Measurements from ENCODE around the gene GPC5.
"Not testable (repeated sequence)": the region's sequence is repeated elsewhere in the genome, so short reads cannot be mapped to it uniquely, and the experiment has no call there.

Gene GPC5

GRCh38 chr13:92752705-92753104 is 1354.3 kb downstream of the GPC5 start:
- DNase-seq (ENCODE audit: low read depth), result not testable (repeated sequence)

- DNase-seq (ENCODE audit: low read depth), result no peak
These were observed 1363.3 kb downstream of the GPC5 start for GRCh38 chr13:92761710-92762109.

- DNase-seq (ENCODE audit: low read depth), result no peak
These were observed 1369.0 kb downstream of the GPC5 start for GRCh38 chr13:92767468-92767867.

DNA sequence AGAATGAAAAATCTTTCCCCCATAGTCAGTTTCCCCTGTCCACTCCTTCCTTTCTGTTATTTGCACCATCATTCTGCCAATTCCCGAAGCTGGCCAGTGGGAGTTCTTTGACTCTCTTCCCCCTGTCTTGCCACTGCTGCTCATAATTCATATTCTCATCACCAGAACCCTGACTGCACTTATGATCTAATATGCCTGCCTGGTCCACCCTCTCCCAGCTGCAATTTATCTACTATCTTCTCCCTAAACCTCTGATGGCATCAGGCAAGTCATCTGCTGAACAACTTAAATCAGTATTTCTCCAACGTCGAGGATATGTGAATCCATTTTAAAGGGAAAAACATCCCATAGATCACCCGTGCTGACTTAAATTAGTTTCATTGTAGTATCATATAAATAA is 1370.2 kb downstream of the GPC5 start:
- no peak for DNase-seq (ENCODE audit: low read depth)

DNA sequence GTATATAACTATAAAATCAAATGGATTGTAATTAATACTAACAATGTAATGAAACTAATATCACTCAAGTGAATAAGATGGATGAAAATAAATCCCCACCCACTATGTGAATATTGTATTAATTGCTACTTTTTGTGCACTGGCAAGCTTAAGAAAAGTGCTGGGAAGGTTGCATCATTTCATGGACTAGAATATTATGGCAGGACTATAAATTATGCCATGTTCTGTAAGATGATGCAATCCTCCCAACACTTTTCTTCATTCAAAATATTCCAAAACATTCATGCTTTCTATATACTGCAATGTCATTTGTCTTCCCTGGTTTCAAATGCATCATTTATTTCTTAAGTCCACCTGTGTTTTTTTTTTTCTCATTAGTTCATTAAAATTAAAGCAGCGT is 1370.6 kb downstream of the GPC5 start:
- DNase-seq (ENCODE audit: low read depth), result peak; percentile 28

DNA sequence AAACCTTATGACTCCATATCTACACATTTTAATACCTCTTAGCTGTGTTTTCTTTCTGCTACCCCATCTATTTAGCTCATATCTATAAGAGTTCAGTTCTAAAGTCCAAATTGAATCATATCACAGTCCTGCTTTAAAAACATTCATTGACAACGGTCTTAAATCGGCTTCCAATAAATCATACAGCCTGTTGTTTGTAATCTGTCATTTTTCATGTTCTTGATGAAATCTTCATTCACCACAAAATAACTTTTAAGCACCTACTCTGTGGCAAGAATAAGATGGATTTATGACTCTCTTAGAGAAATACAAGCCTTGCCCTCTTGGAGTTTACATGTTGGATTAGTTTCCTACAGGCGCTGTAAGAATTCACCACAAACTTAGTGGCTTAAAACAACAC is 1377.2 kb downstream of the GPC5 start:
- no peak for DNase-seq (ENCODE audit: low read depth)

GRCh38 chr13:92781965-92782690 is 1383.7 kb downstream of the GPC5 start:
- no peak for DNase-seq (ENCODE audit: low read depth)

GRCh38 chr13:92802776-92803175 is 1404.4 kb downstream of the GPC5 start:
- DNase-seq (ENCODE audit: low read depth), result no peak

DNA sequence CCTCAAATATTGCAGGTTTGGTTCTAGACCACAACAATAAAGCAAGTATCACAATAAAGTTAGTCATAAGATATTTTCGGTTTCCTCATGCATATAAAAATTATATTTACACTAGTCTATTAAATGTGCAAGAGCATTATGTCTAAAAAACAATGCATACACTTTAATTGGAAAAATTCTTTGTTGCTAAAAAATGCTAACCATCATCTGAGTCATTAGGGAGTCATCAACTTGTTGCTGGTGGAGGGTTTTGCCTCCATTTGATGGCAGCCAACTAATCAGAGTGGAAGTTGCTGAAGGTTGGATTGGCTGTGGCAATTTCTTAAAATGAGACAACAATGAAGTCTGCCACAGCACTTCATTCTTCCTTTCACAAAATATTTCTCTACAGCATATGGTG is 1405.9 kb downstream of the GPC5 start:
- peak; percentile 22 for DNase-seq (ENCODE audit: low read depth)

- DNase-seq (ENCODE audit: low read depth), result no peak
These were observed 1406.5 kb downstream of the GPC5 start for GRCh38 chr13:92804926-92805325.

DNA sequence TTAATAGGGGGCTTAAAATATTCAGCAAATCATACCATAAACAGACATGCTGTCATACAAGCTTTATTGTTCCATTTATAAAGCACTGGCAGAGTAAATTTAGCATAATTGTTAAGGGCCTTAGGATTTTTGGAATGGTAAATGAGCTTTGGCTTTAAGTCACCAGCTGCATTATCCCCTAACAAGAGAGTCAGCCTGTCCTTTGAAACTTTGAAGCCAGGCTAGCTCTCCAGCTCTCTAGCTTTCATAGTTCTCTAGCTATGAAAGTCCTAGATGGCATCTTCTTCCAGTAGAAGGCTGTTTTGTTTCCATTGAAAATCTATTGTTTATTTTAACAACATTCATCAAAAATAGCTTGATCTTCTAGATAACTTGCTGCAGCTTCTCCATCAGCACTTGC is 1407.3 kb downstream of the GPC5 start:
- no peak for DNase-seq (ENCODE audit: low read depth)

- DNase-seq (ENCODE audit: low read depth), result no peak
These were observed 1407.8 kb downstream of the GPC5 start for GRCh38 chr13:92806215-92806614.

DNA sequence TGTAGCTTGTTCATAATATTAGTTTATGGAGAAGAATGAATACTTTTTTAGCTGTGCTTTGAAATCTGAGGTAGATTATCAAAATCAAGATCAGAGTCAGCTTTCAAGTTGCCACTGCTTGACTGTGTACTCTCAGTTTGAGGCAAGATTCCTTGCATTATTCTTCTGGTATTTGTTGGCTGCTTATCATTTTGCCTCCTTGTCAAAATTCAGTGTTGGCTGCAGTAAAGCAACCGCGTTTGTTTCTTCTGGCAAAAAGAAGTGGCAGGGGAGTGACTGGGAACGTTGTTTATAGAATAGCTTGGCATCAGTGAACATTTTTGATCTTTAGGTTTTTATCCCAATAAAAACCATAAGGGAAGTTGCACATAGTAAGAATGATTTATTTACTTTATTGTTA is 1408.9 kb downstream of the GPC5 start:
- DNase-seq (ENCODE audit: low read depth), result peak; percentile 79

GRCh38 chr13:92807966-92808365 is 1409.5 kb downstream of the GPC5 start:
- no peak for DNase-seq (ENCODE audit: low read depth)

GRCh38 chr13:92821324-92821723 is 1422.9 kb downstream of the GPC5 start:
- no peak for DNase-seq (ENCODE audit: low read depth)

GRCh38 chr13:92823059-92823458 is 1424.6 kb downstream of the GPC5 start:
- no peak for DNase-seq (ENCODE audit: low read depth)

- DNase-seq (ENCODE audit: low read depth), result no peak
These were observed 1427.6 kb downstream of the GPC5 start for GRCh38 chr13:92825938-92826596.

DNA sequence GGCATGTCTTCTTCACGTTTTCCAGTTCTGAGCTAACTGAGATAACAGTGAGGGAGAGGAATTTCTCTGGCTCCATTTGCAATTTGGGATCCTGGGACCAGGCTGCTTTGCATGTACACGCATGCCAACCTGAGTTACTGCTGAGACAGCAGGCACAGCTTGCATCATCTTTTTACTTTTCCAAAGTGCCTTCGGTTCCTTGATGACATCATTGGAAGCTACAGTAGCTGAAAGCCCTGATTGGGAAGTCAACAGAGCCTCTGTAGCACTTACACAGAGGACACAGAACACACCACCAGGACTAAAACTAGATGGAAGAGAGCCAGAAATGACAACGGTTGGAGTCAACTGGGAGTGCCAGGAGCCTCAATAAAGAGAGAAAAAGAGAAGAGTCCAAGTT is 1429.1 kb downstream of the GPC5 start:
- no peak for DNase-seq (ENCODE audit: low read depth)

- DNase-seq (ENCODE audit: low read depth), result no peak
These were observed 1431.5 kb downstream of the GPC5 start for GRCh38 chr13:92829930-92830329.

DNA sequence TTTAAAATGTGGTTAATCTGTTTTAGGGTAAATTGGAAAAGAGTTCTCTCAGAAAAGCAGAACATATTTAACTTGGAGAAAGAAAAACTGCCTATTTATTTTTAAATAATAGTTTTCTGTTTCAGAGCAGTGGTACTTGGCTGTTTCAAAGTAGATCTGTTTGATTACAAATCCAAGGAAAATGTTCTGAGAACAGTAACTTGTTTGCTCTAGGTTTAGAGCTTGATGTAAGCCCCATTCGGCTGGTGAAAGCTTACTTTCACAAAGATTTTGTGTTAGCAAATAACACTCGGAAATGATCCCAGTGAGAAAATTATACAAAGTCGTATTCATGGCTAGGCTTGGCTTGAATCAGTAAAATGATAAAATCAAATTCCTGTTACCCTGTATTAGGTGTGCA is 1432.4 kb downstream of the GPC5 start:
- no peak for DNase-seq (ENCODE audit: low read depth)

DNA sequence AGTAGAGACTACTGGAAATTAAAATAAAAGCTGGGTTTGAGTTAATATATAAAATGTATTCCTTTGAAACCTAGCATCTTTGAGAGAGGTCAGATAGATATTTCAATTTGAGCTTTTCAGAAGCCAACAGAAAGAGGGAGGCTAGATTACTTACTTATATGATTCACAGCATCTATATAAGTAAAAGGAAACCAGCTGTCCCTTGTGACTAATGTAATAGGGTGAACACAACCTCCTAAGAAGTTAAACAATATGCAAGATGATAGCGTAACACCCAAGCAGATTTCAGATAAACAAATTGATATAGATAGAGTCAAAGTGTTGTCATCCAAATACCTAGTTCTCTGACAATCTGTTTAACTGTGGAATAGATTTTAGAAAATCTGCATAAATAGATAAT is 1434.7 kb downstream of the GPC5 start:
- no peak for DNase-seq (ENCODE audit: low read depth)

DNA sequence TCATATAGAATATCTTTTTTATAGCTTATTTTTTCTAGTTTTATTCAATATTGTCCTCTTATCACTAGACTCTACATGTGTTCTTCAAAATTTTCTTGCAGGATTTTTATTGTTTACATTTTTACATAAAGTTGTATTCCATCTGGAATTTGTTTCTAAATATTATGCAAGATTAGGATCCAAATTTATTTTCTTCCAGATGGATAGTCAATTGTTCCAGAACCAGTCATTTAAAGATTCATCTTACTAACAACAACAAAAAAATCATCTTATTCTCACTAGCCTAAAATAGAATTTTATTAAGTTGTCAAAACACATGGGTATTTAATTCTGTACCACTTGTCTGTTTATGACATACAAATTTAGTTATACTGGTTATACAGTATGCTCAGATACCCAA is 1437.8 kb downstream of the GPC5 start:
- DNase-seq (ENCODE audit: low read depth), result no peak

DNA sequence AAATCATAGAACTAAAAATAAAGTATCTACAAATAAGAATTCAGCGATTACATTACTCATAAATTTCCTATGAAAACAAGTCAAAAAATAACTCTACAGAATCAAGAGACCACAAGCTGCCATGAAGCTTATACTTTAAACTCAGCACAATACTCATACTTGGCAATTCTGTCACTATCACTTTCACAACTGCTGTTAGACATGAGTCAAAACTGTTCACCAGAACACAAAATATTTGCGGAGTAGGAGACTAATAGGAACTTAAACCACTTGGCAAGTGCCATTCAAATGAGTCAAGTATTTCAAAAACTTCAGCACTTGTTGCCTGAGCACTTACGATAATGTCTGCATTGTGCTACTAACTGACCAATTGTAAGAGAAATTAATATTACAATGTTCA is 1440.4 kb downstream of the GPC5 start:
- DNase-seq (ENCODE audit: low read depth), result peak; percentile 89

DNA sequence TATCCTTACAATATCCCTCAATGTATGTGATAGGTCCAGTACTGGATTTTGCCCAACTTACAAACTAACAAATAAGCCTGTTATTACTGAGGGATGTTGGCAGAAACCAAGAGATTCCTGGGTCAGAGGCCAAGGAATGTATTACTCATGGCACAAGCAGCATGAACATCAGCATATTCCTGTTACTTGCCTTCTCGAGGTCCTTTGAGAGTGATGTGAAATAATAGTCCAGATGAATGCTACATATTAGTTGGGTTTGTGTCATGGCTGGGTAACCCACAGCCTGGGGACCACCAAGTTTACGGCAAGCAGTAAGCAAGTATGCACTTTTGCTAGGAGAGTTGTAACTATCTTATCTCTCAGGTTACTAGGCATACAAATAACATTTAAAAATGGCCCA is 1443.7 kb downstream of the GPC5 start:
- DNase-seq (ENCODE audit: low read depth), result peak; percentile 89

Data from fibroblast of gingiva (primary cell).